ENCODE measurements around the gene ADCY3. TPM values are rescaled to one million over a fixed set of nuclear protein-coding genes. Genes with fewer than 3 reads are reported as not detected.

The ADCY3 gene
- total RNA-seq, 1 experiment from 2014 or later = 71.1 TPM

GRCh38 chr2:24909555-24910177 lies 10.4 kb downstream of the ADCY3 start:
- no peak overlapping the region for H2AFZ ChIP-seq (ENCODE audit: low read depth, low read length, poor library complexity, severe bottlenecking)
- H3K27ac ChIP-seq (ENCODE audit: low read depth, low read length) = no peak overlapping the region
- H3K27me3 ChIP-seq (ENCODE audit: insufficient read depth, low read length) = no peaks in the 10 kb centered on the region
- no peak overlapping the region for H3K9ac ChIP-seq (ENCODE audit: low read length)
- H3K4me1 ChIP-seq (ENCODE audit: control insufficient read depth in 1 of 2, insufficient read depth in 2 of 2, low read length in 2 of 2) = no peaks in the 10 kb centered on the region
- intact Hi-C loops (cut with micrococcal nuclease) = no loop called here
- no peak overlapping the region for H3K4me2 ChIP-seq (ENCODE audit: low read length)
- ChIA-PET POLR2A (no interaction called here), CTCF (no interaction called here), RAD21 (ENCODE audit: low non-redundant PET in 1 of 2, low total read pairs in 2 of 2, uncharacterized antibody in 2 of 2, unreplicated experiment in 2 of 2) (no interaction called here)
- ATAC-seq = no peak
- no TSS peak for BruUV-seq (replicated peaks)
- no peaks in the 10 kb centered on the region for H4K20me1 ChIP-seq (ENCODE audit: insufficient read depth)
- peaks cover 78% of the 10 kb centered on the region for H3K79me2 ChIP-seq (ENCODE audit: insufficient read depth, low read length)
- no peak for DNase-seq (ENCODE audit: low read depth, low spot score)
- peaks cover 4 to 33% of the 10 kb centered on the region in 2 experiments; a peak in 3 of 4 replicates for H3K36me3 ChIP-seq (ENCODE audit: control insufficient read depth in 1 of 2, insufficient read depth in 2 of 2, low read length in 2 of 2)
- peaks cover 0 to 7% of the 10 kb centered on the region in 2 experiments; a peak in 1 of 4 replicates for H3K9me3 ChIP-seq (ENCODE audit: control insufficient read depth in 1 of 2, insufficient read depth in 1 of 2, low read depth in 1 of 2, low read length in 2 of 2)
- H3K4me3 ChIP-seq (replicated peaks in 1 of 2; ENCODE audit: low read depth in 1 of 2, low read length in 2 of 2) = no peak overlapping the region
- H3K9me2 ChIP-seq (ENCODE audit: insufficient read depth) = no peaks in the 10 kb centered on the region
- no peak for TF ChIP-seq TCF7L2 (IDR thresholded peaks at IDR 0.05; ENCODE audit: borderline replicate concordance, extremely low read depth, insufficient read depth, insufficient read length)

- peaks cover 0 to 7% of the 10 kb centered on the region in 2 experiments; a peak in 1 of 4 replicates for H3K9me3 ChIP-seq (ENCODE audit: control insufficient read depth in 1 of 2, insufficient read depth in 1 of 2, low read depth in 1 of 2, low read length in 2 of 2)
- H3K27me3 ChIP-seq (ENCODE audit: insufficient read depth, low read length) = no peaks in the 10 kb centered on the region
- intact Hi-C loops (cut with micrococcal nuclease) = no loop called here
- TF ChIP-seq ZBTB33 (IDR thresholded peaks at IDR 0.05; ENCODE audit: extremely low read depth, insufficient replicate concordance, low read length) (no peak), YY1 (IDR thresholded peaks at IDR 0.05; ENCODE audit: extremely low read depth, insufficient replicate concordance, low read depth, low read length) (no peak), EZH2phosphoT487 (IDR thresholded peaks at IDR 0.05; ENCODE audit: borderline replicate concordance) (no peak), CBX3 (IDR thresholded peaks at IDR 0.05; ENCODE audit: low read depth) (no peak), EZH2 (IDR thresholded peaks at IDR 0.05) (no peak), SP1 (IDR thresholded peaks at IDR 0.05; ENCODE audit: low read depth) (no peak), REST (IDR thresholded peaks at IDR 0.05; ENCODE audit: low read depth) (no peak), FOSL1 (IDR thresholded peaks at IDR 0.05; ENCODE audit: low read depth) (no peak), EGR1 (IDR thresholded peaks at IDR 0.05; ENCODE audit: low read depth) (no peak), POLR2A (IDR thresholded peaks at IDR 0.05; ENCODE audit: borderline replicate concordance, extremely low read depth, insufficient read depth, insufficient read length) (no peak), MAX (IDR thresholded peaks at IDR 0.05) (no peak)
- H3K4me1 ChIP-seq (ENCODE audit: control insufficient read depth in 1 of 2, insufficient read depth in 2 of 2, low read length in 2 of 2) = no peaks in the 10 kb centered on the region
- no peaks in the 10 kb centered on the region for H4K20me1 ChIP-seq (ENCODE audit: insufficient read depth)
- no peak overlapping the region for H3K4me3 ChIP-seq (replicated peaks in 1 of 2; ENCODE audit: low read depth in 1 of 2, low read length in 2 of 2)
- no peak overlapping the region for H3K4me2 ChIP-seq (ENCODE audit: low read length)
- ATAC-seq (no peak), DNase-seq (ENCODE audit: low read depth, low spot score) (no peak)
- no peaks in the 10 kb centered on the region for H3K9me2 ChIP-seq (ENCODE audit: insufficient read depth)
- ChIA-PET POLR2A (no interaction called here), CTCF (no interaction called here), RAD21 (ENCODE audit: low non-redundant PET in 1 of 2, low total read pairs in 2 of 2, uncharacterized antibody in 2 of 2, unreplicated experiment in 2 of 2) (no interaction called here)
- H3K27ac ChIP-seq (ENCODE audit: low read depth, low read length) = no peak overlapping the region
- peaks cover 4 to 36% of the 10 kb centered on the region in 2 experiments; a peak in 3 of 4 replicates for H3K36me3 ChIP-seq (ENCODE audit: control insufficient read depth in 1 of 2, insufficient read depth in 2 of 2, low read length in 2 of 2)
- BruUV-seq (replicated peaks) = no TSS peak
- H3K79me2 ChIP-seq (ENCODE audit: insufficient read depth, low read length) = peaks cover 71% of the 10 kb centered on the region
- no peak overlapping the region for H3K9ac ChIP-seq (ENCODE audit: low read length)
- H2AFZ ChIP-seq (ENCODE audit: low read depth, low read length, poor library complexity, severe bottlenecking) = no peak overlapping the region
These were observed 11.6 kb downstream of the ADCY3 start for GRCh38 chr2:24908461-24908901.

Data from HCT116 (cell line).